GM12878 (cell line): ENCODE results near the gene ERG. TPM values are rescaled to one million over a fixed set of nuclear protein-coding genes. Genes with fewer than 3 reads are reported as not detected.

ENCODE experiments used
- ATAC-seq: fragments of 200-7000 bp; cut with Tn5 transposase; 3 replicates; pipeline ENCODE4 v1.9.1; 2020; ENCODE audit warnings: mild to moderate bottlenecking, moderate library complexity
- BruUV-seq: library from RNA; stranded (reverse); fragments of 400-500 nt; replicated peaks from 2 replicates; lab custom pipeline; 2021; lab: Mats Ljungman, UMichigan
- CTCF ChIA-PET: fragments of 300-600 bp; sonication (Branson Sonifier 250); formaldehyde crosslinking; extraction: SDS; loops from one replicate; lab custom pipeline; 2021; ENCODE audit warnings: inconsistent platforms; lab: Yijun Ruan, JAX
- POLR2A ChIA-PET: fragments of 350-600 bp; formaldehyde crosslinking; extraction: SDS; loops from one replicate; lab custom pipeline; 2021; ENCODE audit warnings: inconsistent platforms; lab: Charles Lee
- RAD21 ChIA-PET: fragments of 300-600 bp; sonication (Branson Sonifier 250); formaldehyde crosslinking; loops from one replicate; lab custom pipeline; 2023; ENCODE audit warnings: antibody characterized with exemption; ENCODE audit not compliant: unreplicated experiment; lab: Charles Lee
- SMC1A ChIA-PET: fragments of 300-600 bp; sonication (Branson Sonifier 250); formaldehyde crosslinking; loops from one replicate; lab custom pipeline; 2023; ENCODE audit not compliant: unreplicated experiment, uncharacterized antibody; lab: Charles Lee
- DNase-seq: peaks from one replicate; pipeline ENCODE4 v3.0.0-alpha.2; 2011; ENCODE audit warnings: low read depth, low spot score
- FAIRE-seq: peaks from 3 replicates; lab custom pipeline; 2011; peaks lifted over from hg19 to GRCh38; lab: Jason Lieb, UNC
- H2AFZ ChIP-seq: 2 replicates; pipeline ENCODE4 v1.6.0; 2011; ENCODE audit warnings: low read depth, low read length, control low read depth; ENCODE audit not compliant: control insufficient read depth
- H3K27ac ChIP-seq: 2 replicates; pipeline ENCODE4 v1.5.1; 2011; ENCODE audit warnings: control low read depth; ENCODE audit not compliant: control insufficient read depth, insufficient read depth
- H3K27me3 ChIP-seq, 2 experiments: replicated peaks in 1 of 2; 2 replicates each; pipeline versions ENCODE4 v1.6.0 to v1.6.1; 2011; ENCODE audit warnings: low read length in 1 of 2; ENCODE audit not compliant: control insufficient read depth in 2 of 2, insufficient read depth in 2 of 2
- H3K36me3 ChIP-seq, 2 experiments: 2 replicates each; pipeline ENCODE4 v1.5.1; 2011; ENCODE audit warnings: low read length in 1 of 2; ENCODE audit not compliant: control insufficient read depth in 2 of 2, insufficient read depth in 2 of 2
- H3K4me1 ChIP-seq: 2 replicates; pipeline ENCODE4 v1.6.1; 2011; ENCODE audit warnings: mild to moderate bottlenecking, low read length, moderate library complexity, mixed read lengths; ENCODE audit not compliant: control insufficient read depth, insufficient read depth
- H3K4me2 ChIP-seq: 2 replicates; pipeline ENCODE4 v1.6.0; 2011; ENCODE audit warnings: control low read depth; ENCODE audit not compliant: control insufficient read depth, insufficient read depth
- H3K4me3 ChIP-seq: fragments of 200-600 bp; sonication (generic); 2 replicates; pipeline ENCODE4 v1.5.1; 2016
- H3K79me2 ChIP-seq: 2 replicates; pipeline ENCODE4 v1.6.0; 2011; ENCODE audit warnings: low read length; ENCODE audit not compliant: control insufficient read depth, insufficient read depth
- H3K9ac ChIP-seq: 2 replicates; pipeline ENCODE4 v1.8.0; 2011; ENCODE audit warnings: low read length, control low read depth, mixed read lengths; ENCODE audit not compliant: control insufficient read depth, insufficient read depth
- H3K9me3 ChIP-seq: replicated peaks from 3 replicates; pipeline ENCODE4 v1.5.1; 2011; ENCODE audit warnings: mild to moderate bottlenecking, low read length; ENCODE audit not compliant: control insufficient read depth, insufficient read depth
- H4K20me1 ChIP-seq: 2 replicates; pipeline ENCODE4 v1.6.0; 2011; ENCODE audit not compliant: control insufficient read depth, insufficient read depth
- FOXK2 ChIP-seq: fragments of 450-650 bp; IDR thresholded peaks from 2 replicates; pipeline ENCODE4 v1.6.1; 2017; ENCODE audit warnings: mild to moderate bottlenecking, moderate library complexity
- HDAC2 ChIP-seq: fragments of 200-600 bp; sonication (generic); IDR thresholded peaks from 2 replicates; pipeline ENCODE4 v1.6.1; 2017
- MYC ChIP-seq: IDR thresholded peaks from 2 replicates; pipeline ENCODE4 v1.6.1; 2011; ENCODE audit warnings: mild to moderate bottlenecking, low read length, moderate library complexity, inconsistent platforms; ENCODE audit not compliant: insufficient read depth, insufficient replicate concordance, insufficient read length, severe bottlenecking
- PML ChIP-seq: IDR thresholded peaks from 2 replicates; pipeline ENCODE4 v1.6.1; 2012; ENCODE audit warnings: low read length, inconsistent platforms
- SMAD1 ChIP-seq: fragments of 450-650 bp; IDR thresholded peaks from 2 replicates; pipeline ENCODE4 v1.6.1; 2018; ENCODE audit warnings: mild to moderate bottlenecking, low read depth; ENCODE audit not compliant: partially characterized antibody
- SMC3 ChIP-seq: IDR thresholded peaks from 2 replicates; pipeline ENCODE4 v1.6.1; 2011; ENCODE audit warnings: low read length, improper control_type of control experiment, borderline replicate concordance
- SUPT20H ChIP-seq: IDR thresholded peaks from 2 replicates; pipeline ENCODE4 v1.6.1; 2011; ENCODE audit warnings: low read depth, mild to moderate bottlenecking, low read length, moderate library complexity, borderline replicate concordance; ENCODE audit not compliant: control insufficient read depth
- ZNF274 ChIP-seq: IDR thresholded peaks from one replicate; pipeline ENCODE4 v1.8.0; 2011; ENCODE audit not compliant: insufficient read length, insufficient read depth
- WGBS: methylation state at CpG from one replicate; pipeline ENCODE4 v1.1.6; 2016; ENCODE audit warnings: low lambda C conversion rate; ENCODE audit not compliant: insufficient replicate concordance, insufficient coverage; ENCODE audit errors: missing lambda C conversion rate; 5-methylcytosine and 5-hydroxymethylcytosine counted together
- in situ Hi-C: fragments of 300-500 bp; cut with MboI; formaldehyde crosslinking; loops from 9 replicates; pipeline ENCODE4 v1.14.3; 2018; ENCODE audit warnings: mixed read lengths
- intact Hi-C: fragments of 100-400 bp; cut with micrococcal nuclease; formaldehyde crosslinking; loops from one replicate; pipeline ENCODE4 v1.14.2; 2022; ENCODE audit not compliant: unreplicated experiment
- polyA plus RNA-seq, 11 experiments: library from polyadenylated mRNA; depleted of rRNA in 4 of 11; unstranded in 6 of 11; stranded (reverse) in 5 of 11; fragments of >200 nt; fragmentation: Nextera tagmentation in 4 of 11; fragmentation: Illumina TruSeq in 1 of 11; extraction: Ambion mirVana in 4 of 11; extraction: Trizol in 1 of 11; gene quantifications; 1 replicate in 1 of 11; 2 replicates in 10 of 11; pipeline versions ENCODE4 v1.2.1 to v1.2.3, GENCODE V29; 2011 to 2016; ENCODE audit warnings: inconsistent platforms in 2 of 11, missing spikeins in 2 of 11, low read depth in 1 of 11
- total RNA-seq, 4 experiments: library from RNA; depleted of rRNA in 3 of 4; stranded (reverse); fragments of >200 nt in 3 of 4; fragmentation: Illumina TruSeq in 1 of 4; extraction: Trizol in 1 of 4; gene quantifications; 2 replicates each; pipeline versions ENCODE4 v1.2.1 to v1.2.3, GENCODE V29; 2013 to 2021

ERG gene
- total and polyA plus RNA-seq, 10 of the 15 experiments (the other 5 are each of a cell fraction or from before 2014, with no cell fraction given): not detected

DNA sequence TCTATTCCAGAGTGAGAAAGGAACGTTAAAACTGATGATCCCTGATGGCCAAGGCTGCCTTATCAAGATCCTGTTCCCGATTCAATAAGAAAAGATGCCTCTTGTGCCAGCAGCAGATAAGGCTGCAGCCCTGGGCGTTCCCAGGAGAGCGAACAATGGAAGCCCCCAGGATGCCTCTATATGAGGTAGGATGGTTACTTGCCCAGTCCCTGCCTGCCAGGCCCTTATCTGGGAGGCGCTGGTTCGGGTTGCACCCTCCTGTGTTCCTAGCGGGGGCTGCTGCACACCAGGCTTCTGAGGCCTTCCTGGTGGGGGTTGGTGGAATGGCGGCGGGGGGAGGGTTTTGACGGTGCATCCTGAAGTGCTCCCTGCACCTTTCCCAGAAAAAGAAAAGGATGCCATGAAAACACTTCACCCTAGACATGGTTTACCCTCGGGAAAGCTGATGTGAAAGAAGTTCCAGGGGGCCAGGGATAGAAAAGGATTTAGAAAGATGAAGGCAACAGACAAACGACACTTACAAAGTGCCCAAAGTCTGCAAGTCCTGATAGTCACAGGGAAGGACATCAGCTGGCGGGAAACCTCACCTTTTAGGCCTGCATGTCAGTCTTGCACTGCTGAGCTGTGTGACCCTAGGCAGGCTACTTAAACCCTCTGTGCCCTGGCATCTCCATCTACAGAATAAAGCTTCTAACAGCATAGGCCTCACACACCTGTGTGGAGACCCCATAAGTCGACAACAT, 141.2 kb downstream of the ERG start:
- BruUV-seq: no TSS peak
- no peak for FAIRE-seq

More for the DNA sequence above, 141.2 kb downstream of the ERG start:
- Histone ChIP-seq H3K27ac (no peak overlapping the region), H3K4me1 (no peaks in the 10 kb centered on the region; the same call in 1 of the 2 replicates), H4K20me1 (no peaks in the 10 kb centered on the region), H3K36me3 (no peaks in the 10 kb centered on the region), H3K9me3 (no peaks in the 10 kb centered on the region), H3K79me2 (no peaks in the 10 kb centered on the region), H3K4me3 (no peak overlapping the region), H3K4me2 (no peak overlapping the region), H3K27me3 (no peaks in the 10 kb centered on the region), H2AFZ (no peak overlapping the region), H3K9ac (no peak overlapping the region)
- TF ChIP-seq PML (no peak), SUPT20H (no peak), MYC (no peak), HDAC2 (no peak), SMC3 (no peak), ZNF274 (no peak), SMAD1 (no peak), FOXK2 (no peak)
- ChIA-PET RAD21 (interaction anchor here (0.7 to 7.4 kb wide), 8 partner anchors 133 to 199 kb away, joined by 3 to 110 read pairs (median 4); no protein-coding TSS in a partner anchor), CTCF (interaction anchor here (0.6 to 9.1 kb wide), 15 partner anchors 9 to 645 kb away, joined by 3 to 195 read pairs (median 4); no protein-coding TSS in a partner anchor), POLR2A (no interaction called here), SMC1A (interaction anchor here (0.6 to 2.5 kb wide), 6 partner anchors 137 to 199 kb away, joined by 3 to 18 read pairs (median 5); no protein-coding TSS in a partner anchor)
- WGBS: 24% methylated on average over 14 of the region's 14 CpGs
- in situ Hi-C loops: no loop called here
- intact Hi-C loops: loop anchor here (1.0 kb wide), 4 partner anchors 138 to 644 kb away; no protein-coding TSS in a partner anchor
- ATAC-seq: no peak
- no peak for DNase-seq
